GM23338 (cell line): ENCODE measurements around the gene UBE3C. TPM values are rescaled to one million over a fixed set of nuclear protein-coding genes. Genes with fewer than 3 reads are reported as not detected.

Experiments used
- ATAC-seq: fragments of 200-7000 bp; cut with Tn5 transposase; 3 replicates; pipeline ENCODE4 v1.9.1; 2020
- DNase-seq: peaks from one replicate; pipeline ENCODE4 v3.0.0-alpha.2; 2015; ENCODE audit warnings: low spot score
- H2AFZ ChIP-seq: fragments of 200-600 bp; sonication (generic); 2 replicates; pipeline ENCODE4 v1.8.0; 2016; ENCODE audit warnings: antibody characterized with exemption, mild to moderate bottlenecking, moderate library complexity
- H3F3A ChIP-seq: fragments of 200-600 bp; sonication (generic); replicated peaks from 2 replicates; pipeline ENCODE4 v1.8.0; 2017; ENCODE audit warnings: antibody characterized with exemption, mixed run types, low read depth
- H3K27ac ChIP-seq: fragments of 200-600 bp; sonication (generic); 2 replicates; pipeline ENCODE4 v1.6.1; 2016; ENCODE audit warnings: low read depth
- H3K27me3 ChIP-seq: fragments of 200-600 bp; sonication (generic); 2 replicates; pipeline ENCODE4 v1.8.0; 2016; ENCODE audit warnings: mild to moderate bottlenecking, mixed run types, moderate library complexity; ENCODE audit not compliant: insufficient read depth
- H3K36me3 ChIP-seq: fragments of 200-600 bp; sonication (generic); 2 replicates; pipeline ENCODE4 v1.8.0; 2016; ENCODE audit warnings: mild to moderate bottlenecking; ENCODE audit not compliant: insufficient read depth
- H3K4me1 ChIP-seq: fragments of 200-600 bp; sonication (generic); 2 replicates; pipeline ENCODE4 v1.8.0; 2016; ENCODE audit warnings: mild to moderate bottlenecking, moderate library complexity; ENCODE audit not compliant: insufficient read depth
- H3K4me2 ChIP-seq: fragments of 200-600 bp; sonication (generic); 2 replicates; pipeline ENCODE4 v1.7.1; 2017; ENCODE audit warnings: mixed run types
- H3K4me3 ChIP-seq: fragments of 200-600 bp; sonication (generic); 2 replicates; pipeline ENCODE4 v1.6.1; 2016; ENCODE audit warnings: mixed run types
- H3K79me2 ChIP-seq: fragments of 200-600 bp; sonication (generic); replicated peaks from 2 replicates; pipeline ENCODE4 v1.8.0; 2017; ENCODE audit warnings: mild to moderate bottlenecking; ENCODE audit not compliant: insufficient read depth
- H3K9me2 ChIP-seq: fragments of 200-600 bp; sonication (generic); 2 replicates; pipeline ENCODE4 v1.8.0; 2017; ENCODE audit not compliant: insufficient read depth
- H4K20me1 ChIP-seq: fragments of 200-600 bp; sonication (generic); replicated peaks from 2 replicates; pipeline ENCODE4 v1.8.0; 2017; ENCODE audit warnings: mild to moderate bottlenecking; ENCODE audit not compliant: insufficient read depth
- H3K27ac Mint-ChIP-seq: 2 replicates; pipeline ENCODE4 v1.8.0; 2020; ENCODE audit warnings: inconsistent platforms, mild to moderate bottlenecking, moderate library complexity, mixed read lengths
- H3K27me3 Mint-ChIP-seq: 3 replicates; pipeline ENCODE4 v1.8.0; 2022; ENCODE audit warnings: low read depth, mild to moderate bottlenecking, moderate library complexity, mixed read lengths, inconsistent platforms; ENCODE audit not compliant: insufficient read depth, poor library complexity
- H3K36me3 Mint-ChIP-seq: 3 replicates; pipeline ENCODE4 v1.8.0; 2021; ENCODE audit warnings: low read depth, mild to moderate bottlenecking, inconsistent platforms, moderate library complexity, mixed read lengths
- H3K4me1 Mint-ChIP-seq: 3 replicates; pipeline ENCODE4 v1.8.0; 2020; ENCODE audit warnings: mild to moderate bottlenecking, inconsistent platforms, mixed read lengths
- H3K4me3 Mint-ChIP-seq: 3 replicates; pipeline ENCODE4 v1.8.0; 2021; ENCODE audit warnings: moderate library complexity, mild to moderate bottlenecking, inconsistent platforms, mixed read lengths
- H3K9me3 Mint-ChIP-seq: 3 replicates; pipeline ENCODE4 v1.8.0; 2020; ENCODE audit warnings: moderate library complexity, mild to moderate bottlenecking, inconsistent platforms, mixed read lengths
- CREB1 ChIP-seq: fragments of 250-450 bp; sonication (Bioruptor Pico); IDR thresholded peaks from 2 replicates; pipeline ENCODE4 v1.5.0; 2020; ENCODE audit warnings: low read depth, mild to moderate bottlenecking, moderate library complexity
- EZH2 ChIP-seq: fragments of 200-600 bp; sonication (generic); IDR thresholded peaks from one replicate; pipeline ENCODE4 v1.8.0; 2017; ENCODE audit warnings: antibody characterized with exemption, mild to moderate bottlenecking, low read depth; ENCODE audit not compliant: unreplicated experiment
- JUNB ChIP-seq: IDR thresholded peaks from one replicate; pipeline ENCODE4 v1.6.1; 2016; ENCODE audit warnings: antibody characterized with exemption; ENCODE audit not compliant: unreplicated experiment
- POLR2AphosphoS5 ChIP-seq: IDR thresholded peaks from 2 replicates; pipeline ENCODE4 v1.6.1; 2016; ENCODE audit warnings: antibody characterized with exemption, low read depth
- STAT1 ChIP-seq: IDR thresholded peaks from one replicate; pipeline ENCODE4 v1.6.1; 2016; ENCODE audit warnings: antibody characterized with exemption; ENCODE audit not compliant: unreplicated experiment
- ZNF114 ChIP-seq: fragments of 250-450 bp; sonication (Bioruptor Pico); IDR thresholded peaks from 2 replicates; pipeline ENCODE4 v1.5.0; 2020; ENCODE audit warnings: mild to moderate bottlenecking, moderate library complexity
- polyA plus RNA-seq: library from polyadenylated mRNA; unstranded; fragments of >200 nt; fragmentation: Nextera tagmentation; extraction: Ambion mirVana; gene quantifications from 2 replicates; pipeline ENCODE4 v1.2.1, GENCODE V29; 2016
- total RNA-seq: library from RNA; depleted of rRNA; stranded (reverse); fragments of >200 nt; shearing (Covaris generic); gene quantifications from 2 replicates; pipeline ENCODE4 v1.2.3, GENCODE V29; 2014
- TF ChIP-seq, protein P1 (sequence below), 2 experiments: fragments of 200-600 bp in 1 of 2; sonication (generic) in 1 of 2; conservative IDR thresholded peaks; 2 replicates each; pipeline versions ENCODE4 v1.5.1 to v1.6.1; 2016 to 2017; ENCODE audit warnings: antibody characterized with exemption in 2 of 2, low read depth in 2 of 2, mild to moderate bottlenecking in 2 of 2, moderate library complexity in 1 of 2
- TF ChIP-seq, protein P2 (sequence below): fragments of 250-450 bp; sonication (Bioruptor Pico); IDR thresholded peaks from 2 replicates; pipeline ENCODE4 v1.5.0; 2020; ENCODE audit warnings: mild to moderate bottlenecking, moderate library complexity

Gene UBE3C
- total and polyA plus RNA-seq, 2 experiments from 2014 or later, result 16.8 to 76.9 TPM

- TF ChIP-seq, protein P1, sequence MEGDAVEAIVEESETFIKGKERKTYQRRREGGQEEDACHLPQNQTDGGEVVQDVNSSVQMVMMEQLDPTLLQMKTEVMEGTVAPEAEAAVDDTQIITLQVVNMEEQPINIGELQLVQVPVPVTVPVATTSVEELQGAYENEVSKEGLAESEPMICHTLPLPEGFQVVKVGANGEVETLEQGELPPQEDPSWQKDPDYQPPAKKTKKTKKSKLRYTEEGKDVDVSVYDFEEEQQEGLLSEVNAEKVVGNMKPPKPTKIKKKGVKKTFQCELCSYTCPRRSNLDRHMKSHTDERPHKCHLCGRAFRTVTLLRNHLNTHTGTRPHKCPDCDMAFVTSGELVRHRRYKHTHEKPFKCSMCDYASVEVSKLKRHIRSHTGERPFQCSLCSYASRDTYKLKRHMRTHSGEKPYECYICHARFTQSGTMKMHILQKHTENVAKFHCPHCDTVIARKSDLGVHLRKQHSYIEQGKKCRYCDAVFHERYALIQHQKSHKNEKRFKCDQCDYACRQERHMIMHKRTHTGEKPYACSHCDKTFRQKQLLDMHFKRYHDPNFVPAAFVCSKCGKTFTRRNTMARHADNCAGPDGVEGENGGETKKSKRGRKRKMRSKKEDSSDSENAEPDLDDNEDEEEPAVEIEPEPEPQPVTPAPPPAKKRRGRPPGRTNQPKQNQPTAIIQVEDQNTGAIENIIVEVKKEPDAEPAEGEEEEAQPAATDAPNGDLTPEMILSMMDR (conservative IDR thresholded peaks at IDR 0.05; ENCODE audit: low read depth in 2 of 2), result no peak
- no peak for TF ChIP-seq POLR2AphosphoS5
Observed at GRCh38 chr7:157255201-157255606, 116.5 kb downstream of the UBE3C start (continued).

GRCh38 chr7:157263156-157263555 is 124.4 kb downstream of the UBE3C start:
- peaks cover 4% of the 10 kb centered on the region; the same call in 1 of the 2 replicates for H4K20me1 ChIP-seq
- TF ChIP-seq JUNB (no peak), ZNF114 (CRISPR knock-in tag) (no peak), STAT1 (no peak)
- no peaks in the 10 kb centered on the region for H3K79me2 ChIP-seq
- H3K27ac ChIP-seq, result 0 out of 2 replicates have a peak overlapping the region, but pooled peaks have one; percentile 19
- Mint-ChIP-seq H3K27ac (0 out of 2 replicates have a peak overlapping the region, but pooled peaks have one; percentile 19), H3K4me1 (no peaks in the 10 kb centered on the region), H3K9me3 (no peaks in the 10 kb centered on the region), H3K27me3 (no peaks in the 10 kb centered on the region), H3K36me3 (peaks cover 72% of the 10 kb centered on the region), H3K4me3 (no peak overlapping the region)
- no peaks in the 10 kb centered on the region for H3K27me3 ChIP-seq
- no peaks in the 10 kb centered on the region for H3K9me2 ChIP-seq
- no peak overlapping the region for H2AFZ ChIP-seq
- peaks cover 18% of the 10 kb centered on the region for H3F3A ChIP-seq
- peaks cover 27% of the 10 kb centered on the region for H3K36me3 ChIP-seq
- H3K4me3 ChIP-seq, result no peak overlapping the region
- H3K4me1 ChIP-seq, result no peaks in the 10 kb centered on the region
- no peak overlapping the region for H3K4me2 ChIP-seq
- DNase-seq (no peak), ATAC-seq (no peak)

GRCh38 chr7:157265051-157265450 is 126.3 kb downstream of the UBE3C start:
- DNase-seq (no peak), ATAC-seq (no peak)
- Histone ChIP-seq H4K20me1 (no peaks in the 10 kb centered on the region), H3K36me3 (peaks cover 19% of the 10 kb centered on the region), H3F3A (peaks cover 18% of the 10 kb centered on the region; the same call in 1 of the 2 replicates), H2AFZ (no peak overlapping the region), H3K27ac (0 out of 2 replicates have a peak overlapping the region, but pooled peaks have one; percentile 81), H3K79me2 (no peaks in the 10 kb centered on the region), H3K27me3 (no peaks in the 10 kb centered on the region), H3K9me2 (no peaks in the 10 kb centered on the region), H3K4me3 (no peak overlapping the region), H3K4me1 (no peaks in the 10 kb centered on the region), H3K4me2 (no peak overlapping the region)
- H3K4me3 Mint-ChIP-seq, result no peak overlapping the region
- peaks cover 2% of the 10 kb centered on the region for H3K27me3 Mint-ChIP-seq
- H3K9me3 Mint-ChIP-seq, result no peaks in the 10 kb centered on the region
- peak overlapping the region; percentile 20; the same call in 1 of the 2 replicates for H3K27ac Mint-ChIP-seq
- no peaks in the 10 kb centered on the region for H3K4me1 Mint-ChIP-seq
- peaks cover 59% of the 10 kb centered on the region for H3K36me3 Mint-ChIP-seq
- TF ChIP-seq POLR2AphosphoS5, result no peak
- TF ChIP-seq, protein P1 (conservative IDR thresholded peaks at IDR 0.05; ENCODE audit: low read depth in 2 of 2), result no peak
- TF ChIP-seq CREB1, result no peak
- TF ChIP-seq, protein P2, sequence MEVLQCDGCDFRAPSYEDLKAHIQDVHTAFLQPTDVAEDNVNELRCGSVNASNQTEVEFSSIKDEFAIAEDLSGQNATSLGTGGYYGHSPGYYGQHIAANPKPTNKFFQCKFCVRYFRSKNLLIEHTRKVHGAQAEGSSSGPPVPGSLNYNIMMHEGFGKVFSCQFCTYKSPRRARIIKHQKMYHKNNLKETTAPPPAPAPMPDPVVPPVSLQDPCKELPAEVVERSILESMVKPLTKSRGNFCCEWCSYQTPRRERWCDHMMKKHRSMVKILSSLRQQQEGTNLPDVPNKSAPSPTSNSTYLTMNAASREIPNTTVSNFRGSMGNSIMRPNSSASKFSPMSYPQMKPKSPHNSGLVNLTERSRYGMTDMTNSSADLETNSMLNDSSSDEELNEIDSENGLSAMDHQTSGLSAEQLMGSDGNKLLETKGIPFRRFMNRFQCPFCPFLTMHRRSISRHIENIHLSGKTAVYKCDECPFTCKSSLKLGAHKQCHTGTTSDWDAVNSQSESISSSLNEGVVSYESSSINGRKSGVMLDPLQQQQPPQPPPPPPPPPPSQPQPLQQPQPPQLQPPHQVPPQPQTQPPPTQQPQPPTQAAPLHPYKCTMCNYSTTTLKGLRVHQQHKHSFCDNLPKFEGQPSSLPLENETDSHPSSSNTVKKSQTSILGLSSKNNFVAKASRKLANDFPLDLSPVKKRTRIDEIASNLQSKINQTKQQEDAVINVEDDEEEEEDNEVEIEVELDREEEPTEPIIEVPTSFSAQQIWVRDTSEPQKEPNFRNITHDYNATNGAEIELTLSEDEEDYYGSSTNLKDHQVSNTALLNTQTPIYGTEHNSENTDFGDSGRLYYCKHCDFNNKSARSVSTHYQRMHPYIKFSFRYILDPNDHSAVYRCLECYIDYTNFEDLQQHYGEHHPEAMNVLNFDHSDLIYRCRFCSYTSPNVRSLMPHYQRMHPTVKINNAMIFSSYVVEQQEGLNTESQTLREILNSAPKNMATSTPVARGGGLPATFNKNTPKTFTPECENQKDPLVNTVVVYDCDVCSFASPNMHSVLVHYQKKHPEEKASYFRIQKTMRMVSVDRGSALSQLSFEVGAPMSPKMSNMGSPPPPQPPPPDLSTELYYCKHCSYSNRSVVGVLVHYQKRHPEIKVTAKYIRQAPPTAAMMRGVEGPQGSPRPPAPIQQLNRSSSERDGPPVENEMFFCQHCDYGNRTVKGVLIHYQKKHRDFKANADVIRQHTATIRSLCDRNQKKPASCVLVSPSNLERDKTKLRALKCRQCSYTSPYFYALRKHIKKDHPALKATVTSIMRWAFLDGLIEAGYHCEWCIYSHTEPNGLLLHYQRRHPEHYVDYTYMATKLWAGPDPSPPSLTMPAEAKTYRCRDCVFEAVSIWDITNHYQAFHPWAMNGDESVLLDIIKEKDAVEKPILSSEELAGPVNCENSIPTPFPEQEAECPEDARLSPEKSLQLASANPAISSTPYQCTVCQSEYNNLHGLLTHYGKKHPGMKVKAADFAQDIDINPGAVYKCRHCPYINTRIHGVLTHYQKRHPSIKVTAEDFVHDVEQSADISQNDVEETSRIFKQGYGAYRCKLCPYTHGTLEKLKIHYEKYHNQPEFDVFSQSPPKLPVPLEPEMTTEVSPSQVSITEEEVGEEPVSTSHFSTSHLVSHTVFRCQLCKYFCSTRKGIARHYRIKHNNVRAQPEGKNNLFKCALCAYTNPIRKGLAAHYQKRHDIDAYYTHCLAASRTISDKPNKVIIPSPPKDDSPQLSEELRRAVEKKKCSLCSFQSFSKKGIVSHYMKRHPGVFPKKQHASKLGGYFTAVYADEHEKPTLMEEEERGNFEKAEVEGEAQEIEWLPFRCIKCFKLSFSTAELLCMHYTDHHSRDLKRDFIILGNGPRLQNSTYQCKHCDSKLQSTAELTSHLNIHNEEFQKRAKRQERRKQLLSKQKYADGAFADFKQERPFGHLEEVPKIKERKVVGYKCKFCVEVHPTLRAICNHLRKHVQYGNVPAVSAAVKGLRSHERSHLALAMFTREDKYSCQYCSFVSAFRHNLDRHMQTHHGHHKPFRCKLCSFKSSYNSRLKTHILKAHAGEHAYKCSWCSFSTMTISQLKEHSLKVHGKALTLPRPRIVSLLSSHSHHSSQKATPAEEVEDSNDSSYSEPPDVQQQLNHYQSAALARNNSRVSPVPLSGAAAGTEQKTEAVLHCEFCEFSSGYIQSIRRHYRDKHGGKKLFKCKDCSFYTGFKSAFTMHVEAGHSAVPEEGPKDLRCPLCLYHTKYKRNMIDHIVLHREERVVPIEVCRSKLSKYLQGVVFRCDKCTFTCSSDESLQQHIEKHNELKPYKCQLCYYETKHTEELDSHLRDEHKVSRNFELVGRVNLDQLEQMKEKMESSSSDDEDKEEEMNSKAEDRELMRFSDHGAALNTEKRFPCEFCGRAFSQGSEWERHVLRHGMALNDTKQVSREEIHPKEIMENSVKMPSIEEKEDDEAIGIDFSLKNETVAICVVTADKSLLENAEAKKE, result no peak
- no peak for TF ChIP-seq STAT1
- TF ChIP-seq JUNB, result no peak
- no peak for TF ChIP-seq EZH2
